Ishikawa (cell line): ENCODE data around the gene POGLUT3.

Source experiments
- CEBPB ChIP-seq: IDR thresholded peaks from 2 replicates; pipeline ENCODE4 v1.6.1; 2012
- CREB1 ChIP-seq: IDR thresholded peaks from 2 replicates; pipeline ENCODE4 v1.6.1; 2012; ENCODE audit warnings: low read depth
- EGR1 ChIP-seq: IDR thresholded peaks from 2 replicates; pipeline ENCODE4 v1.6.1; 2012
- EP300 ChIP-seq: IDR thresholded peaks from 2 replicates; pipeline ENCODE4 v1.6.1; 2012; ENCODE audit warnings: borderline replicate concordance
- FOXM1 ChIP-seq: IDR thresholded peaks from 2 replicates; pipeline ENCODE4 v1.6.1; 2012; ENCODE audit warnings: low read depth, borderline replicate concordance
- MAX ChIP-seq: IDR thresholded peaks from 2 replicates; pipeline ENCODE4 v1.6.1; 2012
- NFIC ChIP-seq: IDR thresholded peaks from 2 replicates; pipeline ENCODE4 v1.6.1; 2012
- RAD21 ChIP-seq: IDR thresholded peaks from 2 replicates; pipeline ENCODE4 v1.6.1; 2012; ENCODE audit warnings: low read depth
- REST ChIP-seq: IDR thresholded peaks from 2 replicates; pipeline ENCODE4 v1.6.1; 2012; ENCODE audit warnings: low read depth, mild to moderate bottlenecking
- TAF1 ChIP-seq: IDR thresholded peaks from 2 replicates; pipeline ENCODE4 v1.6.1; 2012; ENCODE audit warnings: low read depth, mild to moderate bottlenecking
- TCF12 ChIP-seq: IDR thresholded peaks from 2 replicates; pipeline ENCODE4 v1.6.1; 2012; ENCODE audit warnings: low read depth
- TEAD4 ChIP-seq: IDR thresholded peaks from 2 replicates; pipeline ENCODE4 v1.6.1; 2012
- USF1 ChIP-seq: IDR thresholded peaks from 2 replicates; pipeline ENCODE4 v1.6.1; 2012
- YY1 ChIP-seq: IDR thresholded peaks from 2 replicates; pipeline ENCODE4 v1.6.1; 2012; ENCODE audit warnings: low read depth
- ZBTB7A ChIP-seq: IDR thresholded peaks from 2 replicates; pipeline ENCODE4 v1.6.1; 2012; ENCODE audit warnings: low read depth

POGLUT3 gene

GRCh38 chr11:108536783-108537182 lies 38.6 kb upstream of the POGLUT3 start:
- TF ChIP-seq TAF1: no peak
- no peak for TF ChIP-seq EGR1
- TF ChIP-seq YY1: no peak
- no peak for TF ChIP-seq EP300
- no peak for TF ChIP-seq ZBTB7A
- no peak for TF ChIP-seq MAX
- no peak for TF ChIP-seq NFIC
- no peak for TF ChIP-seq REST
- no peak for TF ChIP-seq TEAD4
- TF ChIP-seq CEBPB: no peak
- no peak for TF ChIP-seq USF1
- TF ChIP-seq CREB1: no peak
- no peak for TF ChIP-seq RAD21

GRCh38 chr11:108535384-108535955 lies 37.3 kb upstream of the POGLUT3 start:
- TF ChIP-seq ZBTB7A (no peak), TAF1 (no peak), CREB1 (no peak), USF1 (no peak), FOXM1 (no peak), YY1 (no peak), CEBPB (no peak), RAD21 (no peak), EP300 (no peak), NFIC (no peak), EGR1 (no peak), TCF12 (no peak), MAX (no peak), REST (no peak), TEAD4 (no peak)

- TF ChIP-seq RAD21 (no peak), CREB1 (no peak), NFIC (no peak), ZBTB7A (no peak), MAX (no peak), YY1 (no peak), TCF12 (no peak)
Observed at GRCh38 chr11:108534274-108534882, 36.2 kb upstream of the POGLUT3 start.

- TF ChIP-seq ZBTB7A: no peak
- TF ChIP-seq EP300: no peak
- no peak for TF ChIP-seq CEBPB
- TF ChIP-seq FOXM1: no peak
- TF ChIP-seq TAF1: no peak
- TF ChIP-seq EGR1: no peak
- TF ChIP-seq YY1: no peak
- TF ChIP-seq TEAD4: no peak
- TF ChIP-seq MAX: no peak
- TF ChIP-seq NFIC: no peak
- no peak for TF ChIP-seq USF1
- TF ChIP-seq TCF12: no peak
- no peak for TF ChIP-seq CREB1
- TF ChIP-seq RAD21: no peak
- no peak for TF ChIP-seq REST
Observed at GRCh38 chr11:108530426-108530825, 32.2 kb upstream of the POGLUT3 start.
